GM23248 (cell line): ENCODE measurements around the gene NSG2.

ENCODE experiments used
- EZH2 ChIP-seq: fragments of 200-600 bp; sonication (generic); IDR thresholded peaks from 2 replicates; pipeline ENCODE4 v1.6.1; 2018; ENCODE audit warnings: antibody characterized with exemption, mild to moderate bottlenecking; ENCODE audit not compliant: insufficient read depth, poor library complexity, severe bottlenecking
- EZH2phosphoT487 ChIP-seq: fragments of 200-600 bp; sonication (generic); IDR thresholded peaks from 2 replicates; pipeline ENCODE4 v1.6.1; 2018; ENCODE audit warnings: antibody characterized with exemption, moderate library complexity, mild to moderate bottlenecking, low read depth; ENCODE audit not compliant: insufficient read depth

- TF ChIP-seq EZH2phosphoT487 (no peak), EZH2 (no peak)
These were observed 95.9 kb downstream of the NSG2 start for GRCh38 chr5:174141398-174141797.
